NCI-H446 (cell line): ENCODE results near the gene SIRT7.

Experiments used
- DNase-seq, 2 experiments: peaks; one replicate each; lab custom pipeline; 2025; lab: John Stamatoyannopoulos, UW

Gene SIRT7

GRCh38 chr17:81917565-81918332 lies at the start of gene SIRT7:
Gene SIRT7 (minus strand): TSS chr17:81918176. CDS start chr17:81918131, 45 bp downstream.
- DNase-seq = peak; percentile 55 to 90

GRCh38 chr17:81967244-81967532 lies 49.2 kb upstream of the SIRT7 start:
- no peak for DNase-seq

GRCh38 chr17:81966343-81967243 lies 48.6 kb upstream of the SIRT7 start:
- no peak for DNase-seq

GRCh38 chr17:81964081-81964849 lies 46.3 kb upstream of the SIRT7 start:
- no peak for DNase-seq

DNA sequence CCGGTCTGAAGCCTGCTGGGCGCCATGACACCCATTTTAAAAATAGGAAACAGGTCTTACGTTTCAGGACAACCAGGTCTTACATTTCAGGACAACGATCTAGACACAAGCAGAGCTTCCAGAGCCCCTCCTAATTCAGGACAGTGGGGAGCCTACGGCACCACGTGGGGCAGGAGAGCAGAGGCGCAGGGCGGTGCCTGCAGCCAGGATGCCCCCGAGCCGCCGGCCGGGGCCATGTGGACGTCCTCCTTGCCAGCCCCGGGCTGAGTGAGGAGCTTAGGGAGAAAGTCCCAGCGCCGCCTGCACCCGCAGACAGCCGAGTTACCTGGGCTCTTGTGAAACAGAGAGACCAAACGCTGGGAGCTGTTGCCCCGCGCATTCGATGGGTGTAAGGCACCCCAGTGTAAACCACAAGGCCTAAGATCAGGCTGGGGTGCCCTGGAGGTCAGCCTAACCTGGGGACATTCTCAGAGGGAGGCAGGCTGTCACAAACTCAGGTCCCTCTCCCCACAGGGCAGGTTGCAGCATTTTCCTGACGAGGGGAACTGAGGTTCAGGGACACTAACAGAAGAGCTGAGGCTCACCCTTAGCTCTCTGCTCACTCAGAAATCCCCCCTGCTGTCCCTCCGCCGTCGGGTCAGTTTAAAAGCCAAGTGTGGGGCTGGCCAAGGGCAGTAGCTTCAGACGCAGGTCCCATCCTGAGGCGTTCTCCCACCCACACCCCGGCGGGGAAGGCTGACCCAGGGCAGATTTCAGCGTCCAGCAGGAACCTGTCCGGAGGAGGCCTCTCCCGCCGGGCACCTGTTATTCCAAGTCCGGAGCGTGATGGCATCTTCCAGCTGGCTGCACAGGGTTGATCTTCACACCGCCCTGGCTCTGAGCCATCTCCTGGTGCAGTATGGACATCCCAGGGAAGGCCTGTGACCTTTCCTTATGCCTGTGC lies 44.8 kb upstream of the SIRT7 start:
- DNase-seq = no peak

DNA sequence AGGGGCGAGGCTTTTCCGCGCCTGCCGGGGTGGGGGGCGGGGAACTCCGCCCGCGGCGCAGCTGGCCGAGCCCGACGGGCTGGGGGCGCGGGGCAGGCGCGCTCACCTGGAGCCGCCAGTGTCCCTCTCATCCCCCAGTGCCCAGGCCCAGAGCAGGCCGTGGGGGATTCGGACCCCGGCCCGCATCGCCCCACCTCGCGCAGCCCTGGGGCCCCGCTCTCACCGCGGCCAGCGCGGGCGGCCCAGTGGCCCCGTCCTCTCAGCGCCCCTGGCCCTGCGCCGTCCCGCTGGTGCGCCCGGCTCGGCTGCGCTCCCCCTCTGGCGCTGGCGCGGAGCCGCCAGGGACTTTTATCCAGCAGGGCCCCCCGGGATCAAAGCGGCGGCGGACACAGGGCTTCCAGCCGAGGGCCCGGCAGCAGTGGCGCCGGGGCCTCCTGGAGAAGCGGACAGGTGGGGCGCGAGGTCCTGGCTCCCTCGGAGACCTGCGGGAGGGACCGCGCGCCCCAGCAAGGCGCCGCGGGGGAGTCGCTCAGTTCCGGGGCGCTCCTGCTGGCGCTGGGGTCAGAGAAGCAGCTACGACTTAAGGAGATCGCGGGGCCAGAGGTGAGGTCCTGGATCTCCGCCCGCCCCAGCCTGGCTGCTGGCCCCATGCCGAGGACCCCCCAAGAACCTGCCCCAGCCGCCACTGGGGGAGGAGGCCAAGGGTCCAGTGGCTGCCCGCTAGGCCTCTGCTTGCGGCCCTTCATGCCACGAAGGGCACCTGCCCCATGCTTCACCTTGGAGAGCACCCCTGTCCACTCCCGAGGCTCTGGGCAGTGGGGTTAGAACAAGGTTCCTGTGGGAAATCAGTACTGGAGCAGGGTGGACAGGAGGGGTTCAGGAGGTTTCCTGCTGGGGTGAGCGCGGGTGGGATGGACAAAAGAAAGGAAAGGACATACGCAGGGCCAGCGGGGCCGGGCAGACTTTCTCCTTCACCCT lies 43.8 kb upstream of the SIRT7 start:
- no peak for DNase-seq

GRCh38 chr17:81961087-81961511 lies 43.1 kb upstream of the SIRT7 start, which contains the start of gene NOTUM:
Gene NOTUM (minus strand): TSS chr17:81961187. CDS start chr17:81960909, 278 bp downstream.
- no peak for DNase-seq

- DNase-seq = no peak
Observed at GRCh38 chr17:81960130-81960958, 42.4 kb upstream of the SIRT7 start.

GRCh38 chr17:81959362-81960129 lies 41.6 kb upstream of the SIRT7 start:
- peak in 1 of 2 experiments; percentile 68 for DNase-seq

- DNase-seq = no peak
Observed at GRCh38 chr17:81958633-81959342, 40.8 kb upstream of the SIRT7 start.

- no peak for DNase-seq
Observed at GRCh38 chr17:81957691-81958432, 39.9 kb upstream of the SIRT7 start.

DNA sequence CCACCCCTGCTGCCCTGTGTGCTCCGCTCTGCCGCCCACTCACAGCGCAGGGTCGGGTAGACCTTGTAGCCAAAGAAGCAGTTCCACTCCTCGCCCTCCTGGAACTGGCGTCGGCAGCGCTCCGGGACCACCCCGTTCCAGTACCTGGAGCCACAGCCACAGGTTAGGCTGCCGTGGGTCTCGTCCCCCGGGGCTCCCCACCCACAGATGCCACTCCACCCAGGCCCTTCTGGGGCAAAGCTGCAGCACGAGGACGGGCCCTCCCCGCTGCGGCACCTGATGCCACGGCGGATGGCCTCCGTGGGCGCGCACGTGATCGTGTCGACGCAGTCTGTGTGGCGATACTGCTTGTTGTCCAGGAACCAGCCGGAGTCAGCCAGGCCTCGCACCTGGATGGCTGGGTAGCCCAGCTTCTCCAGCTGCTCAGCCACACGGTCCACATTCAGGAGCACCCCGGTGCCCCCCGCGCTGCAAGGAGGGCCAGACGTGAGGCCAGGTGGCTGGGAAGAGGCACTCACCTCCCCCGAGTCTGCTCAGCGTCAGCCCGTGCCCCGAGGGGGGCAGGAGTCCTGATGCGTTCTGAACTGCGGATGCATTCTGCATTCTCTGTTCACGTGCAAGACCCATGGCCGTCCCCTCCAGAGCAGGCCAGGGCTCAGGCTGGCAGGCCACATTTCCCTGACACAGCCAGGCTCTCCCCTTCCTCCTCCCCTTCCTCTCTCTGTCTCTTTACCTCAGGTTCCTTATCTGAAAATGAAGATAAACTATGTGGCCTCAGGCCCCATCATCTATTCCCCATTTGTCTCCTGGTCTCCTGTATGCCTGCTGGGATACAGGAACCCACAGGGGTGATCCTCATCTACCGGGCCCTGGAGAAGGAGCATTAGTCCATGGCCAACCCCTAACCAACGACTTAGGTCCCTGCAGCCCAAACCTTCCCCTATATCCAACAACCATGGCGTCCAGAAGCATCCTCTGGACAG lies 38.9 kb upstream of the SIRT7 start:
- no peak for DNase-seq

DNA sequence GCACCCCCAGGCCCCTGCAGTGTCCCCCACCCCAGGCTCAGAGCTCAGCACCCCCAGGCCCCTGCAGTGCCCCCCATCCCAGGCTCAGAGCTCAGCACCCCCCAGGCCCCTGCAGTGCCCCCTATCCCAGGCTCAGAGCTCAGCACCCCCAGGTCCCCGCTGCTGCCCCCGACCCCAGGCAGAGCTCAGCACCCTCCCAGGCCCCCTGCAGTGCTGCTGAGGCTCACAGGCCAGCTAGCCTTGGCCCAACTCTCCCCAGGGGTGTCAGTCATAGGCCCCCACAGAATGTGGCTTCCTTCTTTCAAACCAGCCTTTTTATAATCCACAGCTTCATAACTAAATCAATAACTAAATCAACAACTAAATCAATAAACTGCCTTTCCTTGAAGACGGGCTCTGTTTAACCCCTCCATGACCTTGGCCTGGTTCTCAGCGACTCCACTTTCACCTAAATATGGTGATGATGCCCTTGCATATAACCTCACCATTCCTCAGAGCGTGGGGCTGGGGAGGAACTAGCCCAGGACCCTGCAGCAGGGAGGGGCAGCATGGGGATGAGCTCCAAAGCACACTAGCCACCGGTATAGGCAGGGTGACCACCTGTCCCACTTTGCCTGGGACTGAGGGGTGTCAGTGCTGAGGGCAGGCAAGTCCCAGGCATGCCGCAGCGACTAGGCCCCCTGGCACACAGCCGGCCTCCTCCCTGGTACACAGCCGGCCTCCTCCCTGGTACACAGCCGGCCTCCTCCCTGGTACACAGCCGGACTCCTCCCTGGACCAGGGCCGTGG lies 38.0 kb upstream of the SIRT7 start:
- DNase-seq = no peak

DNA sequence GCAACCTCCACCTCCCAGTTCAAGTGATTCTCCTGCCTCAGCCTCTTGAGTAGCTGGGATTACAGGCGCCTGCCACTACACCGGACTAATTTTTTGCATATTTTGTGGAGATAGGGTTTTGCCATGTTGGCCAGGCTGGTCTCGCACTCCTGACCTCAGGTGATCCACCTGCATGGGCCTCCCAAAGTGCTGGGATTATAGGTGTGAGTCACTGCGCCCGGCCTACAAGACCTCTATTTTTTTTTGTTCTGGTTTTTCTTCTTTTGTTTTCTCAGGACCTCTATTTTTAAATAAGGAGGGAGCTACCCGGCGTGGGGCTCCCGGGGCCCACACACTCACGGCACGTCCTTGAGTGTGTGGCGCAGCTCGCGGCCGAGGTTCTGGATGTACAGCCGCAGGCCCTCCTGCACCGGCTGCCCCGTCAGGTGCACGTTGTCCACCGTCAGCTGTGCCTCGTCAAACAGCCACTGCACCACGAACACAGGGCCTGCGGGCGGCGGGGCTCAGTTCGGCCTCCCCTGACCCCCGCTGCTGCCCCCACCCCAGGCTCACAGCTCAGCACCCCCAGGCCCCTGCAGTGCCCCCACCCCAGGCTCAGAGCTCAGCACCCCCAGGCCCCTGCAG lies 37.2 kb upstream of the SIRT7 start:
- no peak for DNase-seq
